ENCODE results near the gene PCNT.

DNA sequence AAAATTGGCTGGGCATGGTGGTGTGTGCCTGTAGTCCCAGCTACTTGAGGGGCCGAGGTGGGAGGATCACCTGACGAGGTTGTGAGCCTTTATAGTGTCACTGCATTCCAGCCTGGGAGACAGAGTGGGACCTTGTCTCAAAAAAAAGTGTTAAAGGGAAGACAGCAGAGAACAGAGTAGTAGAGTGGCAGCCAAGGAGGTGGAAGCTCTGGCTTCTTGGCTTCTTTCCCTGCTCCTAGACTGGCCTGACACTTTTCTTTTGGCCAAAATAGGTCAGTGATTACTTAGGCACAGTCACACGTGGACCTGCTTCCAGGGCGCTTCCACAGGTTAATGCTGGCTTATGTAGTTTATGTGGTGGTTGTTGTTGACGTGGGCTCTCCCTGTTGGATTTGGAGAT, 138.0 kb downstream of the PCNT start:
- TF ChIP-seq, protein P1, sequence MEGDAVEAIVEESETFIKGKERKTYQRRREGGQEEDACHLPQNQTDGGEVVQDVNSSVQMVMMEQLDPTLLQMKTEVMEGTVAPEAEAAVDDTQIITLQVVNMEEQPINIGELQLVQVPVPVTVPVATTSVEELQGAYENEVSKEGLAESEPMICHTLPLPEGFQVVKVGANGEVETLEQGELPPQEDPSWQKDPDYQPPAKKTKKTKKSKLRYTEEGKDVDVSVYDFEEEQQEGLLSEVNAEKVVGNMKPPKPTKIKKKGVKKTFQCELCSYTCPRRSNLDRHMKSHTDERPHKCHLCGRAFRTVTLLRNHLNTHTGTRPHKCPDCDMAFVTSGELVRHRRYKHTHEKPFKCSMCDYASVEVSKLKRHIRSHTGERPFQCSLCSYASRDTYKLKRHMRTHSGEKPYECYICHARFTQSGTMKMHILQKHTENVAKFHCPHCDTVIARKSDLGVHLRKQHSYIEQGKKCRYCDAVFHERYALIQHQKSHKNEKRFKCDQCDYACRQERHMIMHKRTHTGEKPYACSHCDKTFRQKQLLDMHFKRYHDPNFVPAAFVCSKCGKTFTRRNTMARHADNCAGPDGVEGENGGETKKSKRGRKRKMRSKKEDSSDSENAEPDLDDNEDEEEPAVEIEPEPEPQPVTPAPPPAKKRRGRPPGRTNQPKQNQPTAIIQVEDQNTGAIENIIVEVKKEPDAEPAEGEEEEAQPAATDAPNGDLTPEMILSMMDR (IDR thresholded peaks at IDR 0.05; ENCODE audit: insufficient read depth, low read length, poor library complexity, severe bottlenecking) = no peak
- no peak for TF ChIP-seq EZH2phosphoT487 (conservative IDR thresholded peaks at IDR 0.05; ENCODE audit: low read length)

Data from SU-DHL-6 (cell line).